ENCODE data around the gene STPG4. TPM values are rescaled to one million over a fixed set of nuclear protein-coding genes. Genes with fewer than 3 reads are reported as not detected.

Gene STPG4
- total RNA-seq, 1 donor from 2014 or later = not detected

DNA sequence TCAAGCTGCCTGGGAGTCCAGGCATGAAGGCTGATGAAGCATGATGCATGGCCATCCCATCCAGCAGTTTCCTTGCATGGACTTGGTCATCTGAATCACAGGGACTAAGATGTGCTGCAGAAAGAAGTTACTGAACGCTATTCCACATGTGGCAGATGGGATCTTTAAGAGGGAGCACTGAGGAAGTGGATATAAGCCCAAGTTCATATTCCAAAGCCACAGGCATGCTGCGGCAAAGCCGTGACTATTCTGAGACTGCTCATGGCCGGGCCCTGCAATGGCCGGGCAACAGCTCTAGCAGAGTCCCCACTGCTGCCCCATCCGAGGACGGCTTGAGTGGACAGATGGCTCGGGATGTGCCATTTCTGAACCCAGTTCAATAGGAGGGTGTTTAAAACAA lies 61.5 kb downstream of the STPG4 start:
- DNase-seq (ENCODE audit: extremely low read depth, low read depth, low spot score) = no peak

DNA sequence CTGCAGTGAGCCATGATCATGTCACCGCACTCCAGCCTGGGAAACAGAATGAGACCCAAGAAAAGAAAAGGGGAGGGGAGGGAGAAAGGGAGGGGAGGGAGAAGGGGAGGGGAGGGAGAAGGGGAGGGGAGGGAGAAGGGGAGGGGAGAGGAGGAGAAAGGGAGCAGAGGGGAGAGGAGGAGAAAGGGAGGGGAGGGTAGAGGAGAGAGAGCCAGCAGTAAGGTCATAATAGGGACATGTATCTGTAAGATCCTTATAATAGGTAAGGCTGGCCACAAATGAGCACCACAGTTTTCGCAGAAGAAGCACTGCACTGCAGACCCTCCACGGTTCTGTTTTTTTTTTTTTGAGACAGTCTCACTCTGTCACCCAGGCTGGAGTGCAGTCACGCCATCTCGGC lies 62.6 kb downstream of the STPG4 start:
- DNase-seq (ENCODE audit: extremely low read depth, low read depth, low spot score) = no peak

DNA sequence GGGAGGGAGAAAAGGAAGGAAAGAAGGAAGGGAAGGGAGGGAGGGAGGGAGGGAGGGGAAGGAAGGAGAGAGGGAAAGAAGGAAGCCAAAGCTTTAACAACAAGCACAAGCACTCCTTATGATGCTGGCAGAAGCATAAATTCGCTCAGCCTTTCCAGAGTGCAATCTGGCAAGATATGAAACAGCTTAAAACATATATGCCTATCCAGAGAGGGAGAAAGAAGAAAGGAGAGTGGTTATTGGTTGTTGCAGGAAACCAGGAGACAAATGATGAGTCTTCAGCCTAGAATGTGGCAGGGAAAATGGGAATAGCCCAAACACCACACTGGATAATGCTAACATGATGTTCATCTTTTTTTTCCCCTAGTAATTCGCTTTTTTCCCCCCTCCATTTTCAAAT lies 64.0 kb downstream of the STPG4 start:
- DNase-seq (ENCODE audit: extremely low read depth, low read depth, low spot score) = no peak

DNA sequence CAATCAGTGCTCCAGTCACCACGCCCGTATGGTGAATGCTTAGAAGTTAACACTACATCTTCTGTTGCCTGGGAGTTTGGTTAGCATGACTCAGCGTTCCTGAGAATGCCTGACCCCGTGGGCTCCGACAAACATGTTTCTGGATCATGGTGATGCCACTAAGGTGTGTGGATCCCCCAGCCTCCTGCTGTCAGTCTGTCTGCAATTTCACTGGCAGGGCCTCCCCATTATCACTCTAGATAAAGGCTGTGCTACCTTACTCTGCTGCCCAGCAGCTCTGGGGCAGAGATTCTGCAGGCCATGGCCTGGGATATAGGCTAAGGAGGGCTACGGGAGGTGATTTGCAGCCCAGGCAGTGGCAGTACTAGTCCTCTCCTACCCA lies 66.0 kb downstream of the STPG4 start:
- DNase-seq (ENCODE audit: extremely low read depth, low read depth, low spot score) = no peak

DNA sequence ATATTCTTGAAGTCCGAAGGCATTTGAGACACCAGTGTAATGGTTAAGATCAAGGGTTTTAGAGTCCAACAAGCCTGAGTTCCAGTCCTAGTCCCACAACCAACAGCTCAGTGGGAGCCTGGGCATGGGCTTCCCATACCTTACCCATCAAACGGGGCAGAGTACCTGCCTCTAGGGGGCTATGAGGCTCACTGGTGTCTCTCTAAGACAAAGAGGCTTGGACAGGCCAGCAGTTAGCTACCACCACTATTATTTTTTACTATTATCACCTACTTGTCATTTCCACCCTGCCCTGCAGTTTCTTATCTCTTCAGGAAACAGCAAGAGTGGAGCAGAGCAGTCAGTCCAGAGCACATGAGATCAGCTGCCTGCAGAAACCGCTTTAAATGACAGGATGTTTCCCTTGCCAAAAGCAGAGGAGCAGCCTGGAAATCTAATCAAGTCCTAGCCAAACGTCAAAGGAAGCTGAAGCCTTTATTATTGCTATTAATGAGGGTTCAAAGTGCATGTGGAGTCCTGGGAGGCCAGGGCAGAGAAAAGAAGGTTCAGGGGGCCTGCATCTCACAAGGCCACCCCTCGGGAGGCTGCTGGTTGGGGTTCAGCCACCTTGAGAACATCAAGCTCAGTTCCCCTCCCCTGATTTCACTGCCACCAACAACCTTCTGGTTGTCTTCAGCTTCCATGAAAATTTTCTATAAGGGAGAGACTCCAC lies 66.6 kb downstream of the STPG4 start:
- DNase-seq (ENCODE audit: extremely low read depth, low read depth, low spot score) = no peak

DNA sequence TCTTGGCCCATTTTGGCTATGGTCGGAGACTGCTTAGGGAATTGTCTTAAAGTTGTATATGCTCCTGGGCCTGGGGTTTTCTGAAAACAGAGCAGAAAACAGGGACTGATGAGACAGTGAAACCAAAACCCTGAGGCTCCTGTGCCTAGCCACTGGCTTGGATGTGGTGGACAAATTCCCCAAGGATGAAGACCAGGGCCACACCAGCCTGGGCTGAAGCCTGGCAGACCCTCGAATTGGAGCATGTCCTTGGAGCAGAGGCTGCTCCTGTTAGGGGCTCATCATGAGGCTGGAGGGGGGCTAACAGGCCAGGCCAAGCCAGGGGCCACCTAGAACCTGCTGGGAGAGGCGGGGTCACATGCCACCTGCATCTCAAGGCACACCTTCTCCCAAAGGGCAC lies 68.1 kb downstream of the STPG4 start:
- DNase-seq (ENCODE audit: extremely low read depth, low read depth, low spot score) = no peak

DNA sequence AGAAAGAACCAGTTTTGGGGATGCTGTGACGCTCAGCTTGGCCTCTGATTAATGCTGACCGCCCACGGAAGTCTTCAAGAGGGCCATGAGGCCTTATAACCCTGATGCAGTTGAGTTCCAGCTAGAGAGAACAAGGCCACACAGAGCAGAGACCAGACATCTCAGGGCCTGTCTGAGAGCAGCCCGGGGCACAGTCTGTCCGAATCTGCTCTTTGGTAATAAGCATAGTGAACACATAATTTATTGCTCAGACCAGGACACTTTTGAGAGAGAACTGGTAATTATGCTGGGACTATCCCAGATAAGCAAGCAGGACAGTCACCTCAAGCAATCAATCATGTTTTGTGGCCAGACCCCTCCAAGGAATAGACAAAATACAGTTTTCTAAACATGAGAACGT lies 68.5 kb downstream of the STPG4 start:
- no peak for DNase-seq (ENCODE audit: extremely low read depth, low read depth, low spot score)

DNA sequence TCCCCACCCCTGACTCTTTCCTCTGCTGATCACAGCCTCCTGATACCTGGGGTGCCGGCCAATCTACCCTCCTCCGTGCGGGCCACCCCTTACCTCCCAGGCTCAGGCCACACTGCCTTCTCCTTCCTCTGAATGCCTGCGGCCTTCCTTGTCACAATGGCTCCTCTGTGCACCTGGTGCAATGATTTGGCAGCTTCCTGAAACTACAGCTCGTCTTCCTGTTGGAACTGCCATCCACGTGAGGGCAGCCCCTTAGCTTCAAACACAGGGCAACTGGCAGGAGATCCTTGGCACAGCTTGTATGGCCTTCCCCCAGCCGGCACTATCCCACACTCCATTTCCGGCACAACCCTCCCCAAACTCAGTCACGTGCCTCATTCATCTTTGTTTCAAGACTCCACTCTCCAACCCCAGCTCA lies 69.0 kb downstream of the STPG4 start:
- no peak for DNase-seq (ENCODE audit: extremely low read depth, low read depth, low spot score)

DNA sequence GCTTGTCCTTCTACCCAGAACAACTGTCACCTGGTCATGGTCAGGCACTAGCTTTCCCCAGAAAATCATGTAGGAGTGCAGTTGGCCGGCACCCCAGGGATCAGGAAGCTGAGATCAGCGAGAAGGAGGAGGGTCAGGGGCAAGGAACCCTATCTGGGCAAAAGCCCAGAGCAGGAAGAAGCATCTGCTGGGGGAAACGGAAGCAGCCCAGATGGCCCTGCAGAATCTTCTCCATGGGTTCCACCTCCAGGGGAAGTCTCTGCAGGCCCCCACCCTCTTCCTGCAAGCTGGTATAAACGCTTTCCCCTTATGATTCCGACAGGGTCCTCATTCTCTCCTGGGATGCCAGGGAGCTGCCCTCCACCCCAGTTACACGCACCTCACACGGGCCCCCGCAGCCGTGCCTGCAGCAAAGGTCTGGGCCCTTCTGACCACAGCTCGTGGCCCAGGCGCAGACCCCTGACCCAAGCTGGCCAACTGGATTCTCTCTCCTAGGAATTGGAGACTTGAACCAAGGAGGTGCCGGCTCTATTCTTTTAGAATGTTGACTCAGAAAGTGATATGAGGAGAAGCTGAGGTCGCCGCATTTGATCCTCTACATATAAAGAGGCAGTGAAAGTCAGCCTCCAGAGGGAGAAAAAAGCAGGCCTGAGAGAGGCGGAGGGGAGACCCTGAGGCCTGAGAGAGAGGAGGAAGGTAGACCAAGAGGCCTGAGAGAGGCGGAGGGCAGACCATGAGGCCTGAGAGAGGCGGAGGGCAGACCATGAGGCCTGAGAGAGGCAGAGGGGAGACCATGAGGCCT lies 71.0 kb downstream of the STPG4 start:
- no peak for DNase-seq (ENCODE audit: extremely low read depth, low read depth, low spot score)

DNA sequence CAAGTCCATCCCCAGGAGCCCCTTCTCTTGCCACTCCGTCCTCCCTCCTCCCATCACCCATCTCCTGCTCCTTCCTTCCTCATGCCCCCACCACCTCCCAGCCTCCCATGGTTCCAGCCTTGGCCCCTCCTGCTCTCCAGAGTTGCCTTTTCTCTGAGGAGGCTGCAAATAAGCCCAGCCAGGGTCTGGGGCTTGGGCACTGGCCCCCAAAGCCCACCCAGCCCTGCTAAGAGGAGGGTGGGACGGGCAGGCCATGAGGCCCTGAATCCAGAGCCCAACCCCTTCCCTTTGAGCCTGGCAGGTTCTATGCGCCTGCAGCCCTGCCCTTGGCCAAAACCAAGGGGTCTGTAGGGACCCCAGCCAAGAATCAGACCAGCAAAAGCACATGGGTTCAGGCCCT lies 71.6 kb downstream of the STPG4 start:
- DNase-seq (ENCODE audit: extremely low read depth, low read depth, low spot score) = no peak

DNA sequence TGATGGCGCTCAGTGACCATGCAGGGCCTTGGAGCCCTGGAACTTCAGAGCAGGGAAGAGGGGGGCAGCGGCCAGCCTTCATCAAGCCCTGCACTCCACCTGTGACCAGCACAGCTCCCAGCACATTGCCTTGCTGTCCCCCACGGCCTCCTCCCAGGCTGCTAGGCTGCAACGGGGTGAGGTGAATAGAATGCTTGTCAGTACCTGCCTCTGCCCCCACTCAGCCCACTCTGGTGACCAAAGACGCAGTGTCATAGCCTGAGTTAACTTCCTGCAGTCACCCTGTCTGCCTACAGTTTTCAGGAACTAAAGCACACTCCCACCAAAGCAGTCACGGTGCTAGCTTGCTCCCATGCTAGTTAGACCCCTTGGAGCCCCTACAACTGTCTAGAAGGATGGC lies 72.1 kb downstream of the STPG4 start:
- no peak for DNase-seq (ENCODE audit: extremely low read depth, low read depth, low spot score)

DNA sequence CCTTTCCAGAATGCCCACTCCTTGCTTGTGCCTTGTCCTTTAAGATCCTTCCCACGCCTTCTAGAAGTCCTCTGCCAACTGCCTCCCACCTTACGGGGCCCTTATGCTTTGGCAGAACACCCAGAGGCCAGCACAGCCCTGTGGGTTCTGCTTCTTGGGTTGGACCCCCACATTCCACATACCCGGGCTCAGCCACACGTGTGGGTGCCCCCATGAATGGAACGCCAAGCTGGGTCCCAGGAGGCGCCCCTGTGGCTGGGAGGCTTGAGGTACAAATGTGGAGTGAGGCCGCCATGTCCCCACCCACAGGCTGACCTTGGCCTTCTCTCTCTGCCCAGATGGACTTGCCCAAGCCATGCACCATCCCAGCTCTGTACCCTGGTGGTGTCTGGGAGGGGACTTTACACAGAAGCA lies 74.2 kb downstream of the STPG4 start:
- no peak for DNase-seq (ENCODE audit: extremely low read depth, low read depth, low spot score)

DNA sequence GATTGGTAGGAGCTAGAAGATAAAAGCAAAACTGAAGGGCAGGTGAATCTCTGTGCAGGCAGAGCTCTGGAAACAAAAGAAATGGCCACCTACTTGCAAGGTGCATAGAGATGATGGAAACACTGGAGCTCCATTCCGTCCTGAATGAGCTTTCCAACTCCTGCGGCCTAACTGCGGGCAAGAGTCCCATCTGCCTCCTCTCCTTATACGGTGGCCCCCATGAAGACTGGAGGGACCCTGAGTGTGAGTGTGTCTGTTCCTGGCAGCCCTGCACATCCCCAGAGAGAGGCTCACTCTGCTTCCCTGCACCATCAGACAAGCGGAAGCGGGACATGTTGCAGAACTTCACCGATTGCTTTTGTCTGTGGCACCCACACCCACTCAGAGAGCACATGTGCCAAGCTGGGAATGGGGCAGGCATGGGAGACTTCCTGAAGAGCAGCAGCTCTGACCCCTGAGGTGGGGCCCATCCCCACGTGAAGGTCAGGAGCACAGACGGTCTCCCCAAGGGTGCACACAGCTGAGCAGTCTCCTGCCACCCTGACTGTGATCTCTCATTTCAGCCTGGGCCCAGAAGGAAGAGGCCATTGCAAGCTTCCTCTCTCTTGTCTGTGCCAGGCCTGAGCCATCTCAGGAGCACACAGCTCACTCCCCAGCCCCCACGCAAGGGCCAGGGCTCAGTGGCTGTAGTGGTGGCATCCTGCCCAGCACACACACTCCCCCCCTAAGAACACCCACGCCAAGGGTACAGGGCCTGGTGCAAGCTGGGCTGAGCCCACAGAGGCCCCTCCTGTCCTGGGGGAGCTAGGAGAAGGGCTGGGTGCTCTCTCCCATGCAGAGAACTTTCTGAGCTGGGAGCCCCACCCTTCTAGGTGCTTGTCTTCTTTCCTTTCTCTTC lies 75.3 kb downstream of the STPG4 start:
- DNase-seq (ENCODE audit: extremely low read depth, low read depth, low spot score) = no peak

DNA sequence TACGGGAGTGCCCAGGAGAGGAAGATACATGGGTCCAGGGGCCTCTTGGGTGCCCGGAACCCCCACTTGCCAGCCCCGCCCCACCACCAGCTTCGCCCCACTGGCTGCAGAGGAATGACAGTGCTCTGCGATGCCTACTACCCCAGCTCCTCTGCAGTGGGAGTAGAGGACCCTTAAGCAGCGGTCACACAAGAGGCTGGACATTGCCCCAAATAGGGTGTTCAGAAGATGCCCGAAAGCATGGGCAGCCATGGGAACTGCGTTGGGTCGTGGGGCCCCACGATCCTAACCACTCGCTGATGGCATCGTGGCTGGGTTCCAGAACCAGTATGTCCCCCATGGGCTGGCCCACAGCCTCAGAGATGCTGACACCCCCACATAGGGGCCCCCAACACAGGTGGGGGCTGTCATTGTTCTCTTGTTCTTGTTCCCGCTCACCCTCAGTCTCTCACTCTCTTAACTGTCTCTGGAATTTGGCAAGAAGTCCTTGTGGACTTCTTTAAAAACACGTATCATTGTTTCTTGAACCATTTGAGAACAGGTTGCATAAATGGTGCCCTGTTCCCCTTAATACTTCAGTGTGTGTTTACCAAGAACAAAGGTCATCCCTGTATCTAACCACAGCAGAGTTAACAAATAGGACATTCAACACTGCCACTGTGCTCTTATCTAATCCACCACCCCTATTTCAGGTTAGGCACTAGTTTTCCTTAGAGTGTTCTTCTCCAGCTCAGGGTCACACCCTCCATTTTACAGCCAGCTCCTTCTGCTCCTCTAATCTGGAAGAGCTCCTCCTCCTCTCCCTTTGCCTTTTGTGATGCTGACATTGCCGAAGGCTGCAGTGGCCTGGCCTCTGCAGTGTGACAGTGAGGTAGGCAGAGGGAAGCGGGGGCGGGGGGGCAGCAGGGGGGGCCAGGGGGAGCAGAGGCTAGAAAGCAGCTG lies 76.3 kb downstream of the STPG4 start:
- no peak for DNase-seq (ENCODE audit: extremely low read depth, low read depth, low spot score)

DNA sequence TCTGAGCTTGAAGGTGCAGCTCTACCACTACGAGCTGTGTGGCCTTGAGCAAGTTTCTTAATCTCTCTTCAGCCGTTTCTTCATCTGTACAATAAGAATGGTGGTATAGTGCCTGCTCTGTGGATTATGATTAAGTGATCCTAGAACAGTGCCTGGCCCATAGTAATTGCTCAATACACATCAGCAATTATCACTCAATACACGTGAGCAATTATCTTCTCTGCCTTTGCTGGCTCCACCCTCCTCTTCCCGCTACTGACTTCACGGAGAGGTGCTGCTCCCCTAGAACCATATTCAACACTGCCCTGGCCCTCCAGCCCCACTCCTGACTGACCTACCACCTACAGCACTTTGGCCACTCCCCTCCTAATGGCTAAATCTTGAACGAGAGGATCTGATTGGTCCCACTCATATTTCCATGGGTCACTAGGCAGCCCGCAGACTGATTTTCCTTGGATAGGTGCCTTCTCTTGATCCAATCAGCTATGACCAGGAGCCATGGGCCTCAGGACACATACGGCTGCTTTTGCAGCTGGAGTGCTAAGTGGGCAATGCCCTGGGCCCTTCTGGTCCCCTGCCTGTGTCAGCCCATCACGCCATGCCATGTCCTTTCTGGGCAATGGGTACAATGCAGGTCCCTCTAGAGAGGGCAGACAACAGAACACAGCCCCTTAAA lies 77.5 kb downstream of the STPG4 start:
- DNase-seq (ENCODE audit: extremely low read depth, low read depth, low spot score) = no peak

DNA sequence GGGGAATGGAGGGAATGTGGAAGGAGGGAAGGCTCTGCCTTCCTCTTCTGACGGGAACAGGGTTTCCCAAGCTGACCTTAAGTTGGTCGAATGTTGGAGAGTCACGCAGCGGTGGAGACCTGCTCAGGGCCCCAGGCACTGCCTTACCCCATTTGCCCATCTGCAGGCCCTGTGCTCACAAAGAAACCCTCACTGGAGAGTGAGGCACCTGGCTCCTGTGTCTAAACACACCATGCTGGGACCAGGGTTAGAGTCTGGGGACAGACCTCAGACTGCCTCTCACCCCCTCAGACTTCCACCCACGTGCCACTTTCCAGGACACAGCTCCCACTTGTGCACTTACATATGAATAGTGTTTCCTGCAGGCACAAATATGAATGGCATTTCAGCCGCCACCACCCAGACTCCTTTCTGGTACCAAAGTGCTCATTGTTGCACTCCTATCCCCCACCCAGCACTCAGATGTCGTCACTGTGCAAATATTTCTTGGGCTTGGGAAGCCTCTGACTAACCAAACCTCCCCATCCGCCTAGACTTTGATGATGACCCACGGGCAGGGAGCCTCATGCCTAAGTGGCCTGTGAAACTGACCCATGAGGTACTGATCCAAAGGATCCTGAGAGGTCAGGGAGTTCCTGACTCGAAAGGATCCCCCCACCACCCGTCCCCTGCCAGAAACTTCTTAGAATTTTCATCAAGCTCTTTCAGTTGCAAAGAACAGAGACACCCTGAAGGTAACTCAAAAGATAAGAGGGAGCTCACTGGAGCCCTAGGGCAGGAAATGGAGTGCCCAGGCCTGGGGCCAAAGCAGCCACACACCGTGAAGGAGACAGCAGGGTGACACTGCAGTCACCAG lies 78.3 kb downstream of the STPG4 start:
- DNase-seq (ENCODE audit: extremely low read depth, low read depth, low spot score) = no peak

DNA sequence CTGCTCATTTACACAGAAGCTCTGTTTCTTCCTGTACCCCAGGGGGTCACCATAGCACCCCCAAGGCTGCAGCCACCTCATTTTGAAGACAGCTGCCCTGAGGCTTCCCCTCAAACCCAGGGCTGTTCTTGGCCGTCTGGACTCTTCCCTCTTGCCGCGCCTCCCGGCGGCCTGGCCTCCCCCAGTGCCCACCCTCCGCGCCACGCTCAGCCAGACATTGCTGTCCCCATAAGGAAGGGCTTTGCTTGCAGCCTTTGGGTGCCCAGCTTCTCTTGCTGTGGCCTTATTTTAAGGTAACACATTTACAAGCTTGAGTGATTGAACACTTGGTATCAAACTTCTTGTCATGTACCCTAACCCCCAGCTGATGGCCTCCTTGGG lies 79.0 kb downstream of the STPG4 start:
- no peak for DNase-seq (ENCODE audit: extremely low read depth, low read depth, low spot score)

DNA sequence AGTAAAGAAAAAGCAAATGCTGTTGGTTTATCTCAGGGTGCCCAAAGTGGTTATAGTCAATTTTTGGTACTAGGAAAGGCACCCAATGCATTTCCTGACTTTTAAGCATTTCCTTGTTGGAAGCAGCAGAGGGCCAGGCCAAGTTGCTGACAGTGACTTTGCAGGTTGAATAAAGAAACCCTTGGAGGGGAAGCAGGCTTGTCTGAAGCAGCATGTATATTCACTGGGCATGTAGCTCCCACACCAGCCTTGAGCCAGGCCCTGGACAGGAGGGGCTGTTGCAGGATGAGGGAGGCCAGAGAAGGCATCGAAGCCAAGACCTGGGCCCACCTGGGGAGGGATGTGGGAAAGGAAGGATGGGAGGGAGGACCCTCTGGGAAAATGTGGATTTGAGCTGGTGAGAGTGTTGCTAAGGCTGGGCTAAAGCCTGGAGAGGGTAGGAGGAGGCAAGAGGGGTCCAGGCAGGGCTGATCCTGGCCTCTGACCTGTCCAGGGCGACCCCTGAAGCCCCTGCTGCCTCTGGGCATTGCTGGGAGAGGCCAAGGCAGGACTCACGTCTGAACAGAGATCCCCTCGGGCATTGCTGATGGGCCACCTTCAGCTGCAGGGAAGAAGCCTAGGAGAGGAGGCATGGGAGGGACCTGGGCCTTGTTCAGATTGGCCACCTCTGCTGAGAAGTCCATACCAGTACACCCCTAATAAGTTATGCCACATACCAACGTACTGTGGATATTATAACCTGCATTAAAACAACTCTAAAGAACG lies 79.6 kb downstream of the STPG4 start:
- DNase-seq (ENCODE audit: extremely low read depth, low read depth, low spot score) = no peak
